ENCODE results near the gene TNFRSF13B.

TNFRSF13B gene

DNA sequence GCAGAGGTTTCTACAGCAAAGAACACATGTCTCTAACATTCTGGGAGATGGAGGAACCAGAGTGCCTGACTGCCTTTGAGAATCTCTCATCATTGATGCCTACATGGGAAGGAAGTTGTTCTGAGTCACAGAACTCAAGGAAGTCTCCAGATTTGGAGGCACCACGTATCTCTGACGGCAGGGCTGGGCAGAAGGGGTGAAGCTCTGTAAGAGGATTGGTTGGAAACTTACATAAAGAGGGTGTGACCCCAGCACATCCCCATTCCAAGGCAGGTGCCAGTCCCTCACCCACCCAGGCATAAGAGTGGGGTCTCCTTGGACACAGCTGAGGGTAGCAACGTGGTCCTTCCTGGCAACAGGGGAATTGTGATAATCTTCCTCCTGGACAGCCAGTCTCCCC, 17.4 kb downstream of the TNFRSF13B start:
- DNase-seq (ENCODE audit: low read depth) = no peak

DNA sequence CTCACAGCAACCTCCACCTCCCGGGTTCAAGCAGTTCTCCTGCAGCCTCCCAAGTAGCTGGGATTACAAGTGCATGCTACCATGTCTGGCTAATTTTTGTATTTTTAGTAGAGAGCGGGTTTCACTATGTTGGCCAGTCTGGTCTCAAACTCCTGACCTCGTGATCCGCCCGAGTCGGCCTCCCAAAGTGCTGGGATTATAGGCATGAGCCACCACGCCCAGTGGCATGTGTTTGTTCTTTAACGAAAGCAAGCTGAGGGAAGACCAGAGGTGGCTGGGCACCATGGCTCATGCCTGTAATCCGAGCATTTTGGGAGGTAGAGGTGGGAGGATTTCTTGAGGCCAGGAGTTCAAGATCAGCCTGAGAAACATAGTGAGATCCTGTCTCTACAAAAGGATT, 18.1 kb downstream of the TNFRSF13B start:
- no peak for DNase-seq (ENCODE audit: low read depth)

DNA sequence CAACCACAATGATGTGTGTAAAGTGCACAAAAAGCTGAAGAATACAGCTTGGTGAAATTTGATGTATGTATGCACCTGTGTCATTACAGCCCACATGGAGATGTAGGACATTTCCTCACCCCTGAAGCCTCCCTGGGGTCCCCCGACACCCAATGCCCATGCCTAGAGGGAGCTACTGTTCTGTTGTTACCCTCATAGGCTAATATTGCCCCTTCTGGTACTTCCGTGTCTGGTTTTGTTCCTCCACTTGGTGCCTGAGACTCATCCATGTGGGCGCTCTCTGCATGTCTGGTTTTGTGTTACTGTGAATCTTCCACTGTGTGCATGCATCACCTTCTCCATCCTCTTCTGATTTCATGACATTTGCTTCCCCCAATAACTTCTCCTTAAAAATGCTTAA, 18.6 kb downstream of the TNFRSF13B start:
- DNase-seq (ENCODE audit: low read depth) = no peak

DNA sequence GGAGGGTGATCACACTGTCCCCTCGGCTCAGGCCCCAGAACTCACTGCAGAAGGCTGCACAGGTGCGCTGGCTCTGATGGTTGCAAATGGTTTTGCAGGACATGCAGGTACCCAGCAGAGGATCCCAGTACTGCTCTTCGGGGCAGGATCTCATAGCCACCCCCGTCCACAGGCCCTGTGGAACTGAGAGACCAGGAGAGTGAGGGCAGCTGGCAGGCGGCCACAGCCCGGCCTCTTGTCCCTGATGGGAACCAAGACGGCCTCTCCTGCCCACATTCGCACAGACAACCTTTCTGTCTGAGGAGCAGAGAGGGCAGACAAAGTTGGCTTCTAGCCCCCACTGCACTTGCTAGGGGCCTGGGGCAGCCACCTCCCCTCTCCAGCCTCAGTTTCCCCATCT, 19.5 kb downstream of the TNFRSF13B start:
- no peak for DNase-seq (ENCODE audit: low read depth)

DNA sequence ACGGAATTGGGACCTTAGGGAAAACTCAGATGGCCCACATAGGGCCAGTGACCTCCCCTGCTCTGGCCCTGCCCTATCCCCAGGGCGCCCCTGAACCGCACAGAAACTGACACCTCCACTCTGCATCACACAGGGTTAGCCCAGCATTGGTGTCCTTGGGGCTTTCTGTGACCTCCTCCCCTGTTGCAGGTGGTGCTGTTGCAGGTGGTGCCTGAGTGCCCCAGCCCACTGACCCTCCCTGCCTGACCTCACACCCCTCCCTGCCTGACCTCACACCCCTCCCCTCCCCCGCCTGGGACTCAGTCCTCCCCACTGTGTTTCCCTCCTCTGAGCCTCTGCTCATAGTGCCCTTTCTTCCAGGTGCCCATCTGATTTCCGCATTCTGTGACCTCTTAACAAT, 21.4 kb downstream of the TNFRSF13B start:
- no peak for DNase-seq (ENCODE audit: low read depth)

DNA sequence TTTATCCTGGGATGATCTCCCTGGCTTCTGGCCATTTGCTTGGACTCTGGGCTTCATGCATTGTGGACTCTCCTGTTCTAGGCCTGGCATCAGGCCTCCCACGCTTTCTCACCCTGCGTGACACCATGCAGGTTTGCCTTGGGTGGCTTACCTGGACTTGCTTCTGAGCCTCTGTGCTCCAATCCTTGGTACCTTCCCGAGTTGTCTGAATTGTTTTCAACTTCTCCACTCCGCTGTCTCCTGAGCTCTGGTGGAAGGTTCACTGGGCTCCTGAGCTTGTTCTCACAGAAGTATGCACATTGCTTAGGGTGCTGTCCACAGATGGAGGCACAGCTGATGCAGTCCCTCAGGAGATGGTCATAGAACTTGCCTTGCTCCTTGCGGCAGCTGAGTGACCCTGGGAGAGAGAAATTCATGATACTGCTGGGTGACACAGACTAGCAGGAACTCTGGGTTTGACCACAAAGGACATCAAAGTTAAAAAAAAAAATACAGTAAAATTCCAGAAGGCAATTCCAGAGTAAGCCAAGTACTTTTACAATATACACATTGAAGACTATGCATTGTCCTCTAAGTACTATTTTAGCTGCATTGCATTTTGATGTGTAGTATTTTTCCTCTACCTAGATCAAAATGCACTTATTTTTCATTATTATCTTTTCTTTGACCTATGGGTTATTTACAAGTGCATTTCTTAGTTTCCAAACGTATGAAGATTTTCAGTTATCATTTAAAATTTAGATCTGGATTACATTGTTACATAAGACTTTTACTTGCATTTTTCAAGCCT, 23.1 kb downstream of the TNFRSF13B start:
- DNase-seq (ENCODE audit: low read depth) = no peak

DNA sequence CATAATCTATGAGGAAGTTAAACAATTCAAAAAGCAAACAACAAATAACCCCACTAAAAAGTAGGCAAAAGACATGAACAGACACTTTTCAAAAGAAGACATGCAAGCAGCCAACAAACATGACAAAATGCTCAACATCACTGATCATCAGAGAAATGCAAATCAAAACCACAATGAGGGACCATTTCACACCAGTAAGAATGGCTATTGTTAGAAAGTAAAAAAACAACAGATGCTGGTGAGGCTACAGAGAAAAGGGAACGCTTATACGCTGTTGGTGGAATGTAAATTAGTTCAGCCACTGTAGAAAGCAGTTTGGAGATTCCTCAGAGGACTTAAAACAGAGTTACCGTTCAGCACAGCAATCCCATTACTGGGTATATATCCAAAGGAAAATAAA, 24.4 kb downstream of the TNFRSF13B start:
- no peak for DNase-seq (ENCODE audit: low read depth)

DNA sequence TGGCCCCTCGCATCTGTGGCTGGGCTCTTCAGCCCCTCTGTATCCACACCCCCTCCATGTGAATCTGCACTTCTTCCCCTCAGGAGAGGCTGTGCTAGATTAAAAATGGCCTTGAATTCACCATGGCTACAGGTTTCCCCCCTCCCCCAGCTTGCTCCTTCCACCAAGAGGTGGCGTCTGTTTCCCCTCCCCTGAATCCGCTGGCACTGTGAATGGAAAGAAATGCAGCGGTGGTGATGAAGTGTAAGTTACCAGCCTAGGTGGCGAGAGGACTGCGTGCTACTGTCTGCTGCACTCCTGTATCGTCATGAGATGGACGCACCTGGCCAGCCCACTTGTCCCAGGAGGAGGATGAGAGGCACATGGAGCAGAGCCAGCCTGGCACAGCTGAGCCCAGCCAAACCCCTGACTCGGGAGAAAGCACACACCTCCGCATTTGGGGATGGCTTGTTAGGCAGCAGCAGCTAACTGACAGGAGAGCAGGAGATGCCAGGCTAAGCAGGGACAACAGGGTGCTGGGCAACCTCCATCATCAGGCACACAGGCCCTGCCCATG, 26.2 kb downstream of the TNFRSF13B start:
- peak; percentile 7 for DNase-seq (ENCODE audit: low read depth)

DNA sequence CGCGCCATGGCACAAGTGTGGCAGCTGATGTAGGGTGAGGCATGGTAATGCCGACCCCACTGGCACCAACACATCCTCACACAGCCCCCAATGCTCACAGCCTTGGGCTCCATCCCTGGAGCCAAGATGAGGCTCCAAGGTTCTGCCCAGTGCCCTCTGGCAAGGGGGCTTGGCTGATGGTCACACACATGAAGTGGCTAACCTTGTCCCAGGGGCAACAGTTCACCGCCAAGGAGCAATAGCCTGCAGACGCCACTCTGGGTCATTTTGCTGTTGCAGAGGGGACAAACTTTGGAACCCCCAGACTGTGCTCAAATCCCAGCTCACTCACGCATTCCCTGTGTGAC, 26.8 kb downstream of the TNFRSF13B start:
- DNase-seq (ENCODE audit: low read depth) = no peak

DNA sequence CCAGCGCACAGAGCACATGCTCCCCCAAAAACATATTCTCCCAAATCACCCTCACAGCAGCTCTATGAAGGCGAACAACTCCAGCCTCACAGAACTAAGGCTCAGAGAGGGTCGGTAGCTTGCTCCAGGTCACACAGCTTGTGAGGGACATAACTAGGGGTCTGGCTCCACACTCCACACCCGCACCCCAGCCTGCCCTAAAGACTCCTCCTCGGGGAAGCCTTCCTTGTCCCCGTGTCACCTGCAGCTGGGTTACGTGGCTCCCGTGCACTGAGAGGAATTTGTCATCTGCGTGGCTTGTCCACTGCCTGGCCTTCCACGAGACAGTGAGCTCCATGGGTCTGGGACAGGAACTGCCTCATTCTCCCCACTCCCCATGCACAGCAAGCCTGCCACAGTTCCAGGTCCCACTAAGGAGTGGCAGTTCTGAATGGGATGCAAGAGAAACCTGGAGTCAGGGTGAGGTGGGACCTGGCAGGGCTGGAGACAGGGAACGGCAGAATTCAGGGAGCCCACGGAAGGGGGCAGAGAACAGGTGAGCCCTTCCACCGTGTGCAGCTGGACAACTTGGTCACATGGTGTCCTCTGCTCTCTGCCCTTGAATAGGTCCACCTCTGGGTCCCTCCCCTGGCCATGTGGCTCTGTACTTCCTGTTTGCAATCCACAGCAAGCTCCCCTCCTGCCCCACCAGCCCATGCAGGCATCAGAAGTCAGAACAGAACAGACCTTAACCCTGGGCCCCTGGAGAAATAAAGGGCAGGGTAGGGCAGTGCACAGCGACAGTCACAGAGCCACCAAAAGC, 27.4 kb downstream of the TNFRSF13B start:
- DNase-seq (ENCODE audit: low read depth) = no peak

DNA sequence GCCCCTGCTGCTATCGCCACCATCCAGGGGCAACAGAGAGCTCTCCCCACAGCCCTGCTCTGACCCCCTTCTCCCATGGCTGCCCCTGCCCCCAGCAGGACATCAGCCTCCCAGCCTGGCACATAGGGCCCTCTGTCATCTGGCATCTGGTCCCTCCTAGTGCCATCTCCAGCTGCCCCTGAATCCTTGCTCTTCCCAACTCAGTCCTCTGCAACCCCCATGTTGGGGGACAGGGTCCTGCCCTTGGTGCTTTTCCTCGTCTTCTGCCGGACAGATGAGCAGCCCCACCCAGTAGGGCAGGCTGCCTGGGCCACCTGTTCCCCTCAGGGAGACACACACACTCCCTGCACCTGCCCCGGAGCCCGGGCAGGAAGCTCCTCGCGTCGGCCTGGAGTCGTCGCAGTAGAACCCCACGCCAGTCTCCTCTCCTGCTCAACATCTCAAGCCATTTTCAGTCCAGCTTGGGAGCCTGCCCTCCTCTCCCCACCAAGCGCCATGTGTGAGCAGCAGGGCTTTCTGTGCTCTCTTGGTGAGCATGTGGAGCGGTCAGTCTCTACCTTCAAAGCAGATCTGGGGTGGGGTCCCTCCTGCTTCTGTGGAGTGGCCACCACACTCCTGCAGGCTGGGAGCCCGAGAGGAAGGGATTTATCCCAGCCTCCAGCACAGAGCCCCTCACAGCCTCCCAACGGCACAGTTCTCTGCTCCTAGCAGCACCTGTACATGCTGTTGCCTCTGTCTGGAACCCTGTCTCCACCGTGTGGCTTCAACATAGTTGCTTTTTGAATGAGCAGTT, 28.2 kb downstream of the TNFRSF13B start:
- no peak for DNase-seq (ENCODE audit: low read depth)

DNA sequence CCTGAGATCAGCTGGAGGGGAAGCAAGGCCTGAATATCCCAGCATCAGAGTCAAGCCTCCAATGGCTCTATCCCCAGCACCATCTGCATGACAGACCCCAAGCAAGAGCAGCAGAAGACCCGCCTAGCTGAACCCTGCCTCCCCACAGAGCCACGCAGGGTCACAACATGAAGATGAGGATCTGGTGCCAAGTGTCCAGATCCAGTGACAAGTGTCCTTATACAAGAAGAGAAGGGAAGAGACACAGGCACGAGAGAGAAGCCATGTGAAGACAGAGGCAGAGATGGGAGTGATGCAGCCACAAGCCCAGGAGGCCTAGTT, 28.9 kb downstream of the TNFRSF13B start:
- DNase-seq (ENCODE audit: low read depth) = no peak

DNA sequence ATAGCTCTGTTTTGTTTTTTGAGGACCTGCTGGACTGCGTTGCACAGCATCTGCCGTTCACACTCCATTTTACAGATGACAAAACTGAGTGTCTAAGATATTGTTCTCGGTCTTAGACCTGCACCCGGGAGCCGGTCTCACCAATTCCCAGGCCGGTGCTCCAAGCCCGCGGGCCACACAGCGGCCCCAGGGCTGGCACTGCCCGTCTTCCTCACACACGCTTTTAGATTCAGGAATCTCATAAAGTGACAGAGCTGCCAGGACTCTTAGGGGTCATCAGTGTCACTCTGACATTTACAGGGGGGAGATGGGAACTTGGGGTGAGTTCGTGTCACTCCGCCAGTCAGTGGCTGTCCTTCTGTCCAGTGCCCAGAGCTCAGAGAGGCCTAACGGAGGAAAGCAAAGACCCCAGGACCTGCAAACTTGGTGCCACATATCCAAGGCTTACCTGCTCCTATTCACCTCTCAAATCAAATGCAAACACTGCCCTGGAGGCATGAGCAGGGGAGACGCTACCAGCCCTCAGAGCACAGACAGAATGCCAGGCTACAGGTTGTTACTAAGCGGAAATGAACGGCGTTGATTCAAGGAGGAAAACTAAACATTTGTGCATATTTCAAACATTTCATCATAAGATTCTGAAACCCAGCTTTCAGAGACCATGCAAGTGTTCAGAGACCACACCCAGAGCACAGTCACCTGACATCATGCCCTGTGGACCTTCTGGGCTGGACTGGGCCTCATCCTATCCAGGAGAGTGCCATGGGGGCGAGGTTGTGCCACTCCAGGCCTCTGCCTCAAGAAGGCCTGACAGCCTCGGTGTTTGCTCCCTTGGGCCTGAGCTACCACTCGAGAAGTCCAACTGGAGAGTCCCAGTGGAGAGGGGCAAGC, 29.5 kb downstream of the TNFRSF13B start:
- DNase-seq (ENCODE audit: low read depth) = no peak

DNA sequence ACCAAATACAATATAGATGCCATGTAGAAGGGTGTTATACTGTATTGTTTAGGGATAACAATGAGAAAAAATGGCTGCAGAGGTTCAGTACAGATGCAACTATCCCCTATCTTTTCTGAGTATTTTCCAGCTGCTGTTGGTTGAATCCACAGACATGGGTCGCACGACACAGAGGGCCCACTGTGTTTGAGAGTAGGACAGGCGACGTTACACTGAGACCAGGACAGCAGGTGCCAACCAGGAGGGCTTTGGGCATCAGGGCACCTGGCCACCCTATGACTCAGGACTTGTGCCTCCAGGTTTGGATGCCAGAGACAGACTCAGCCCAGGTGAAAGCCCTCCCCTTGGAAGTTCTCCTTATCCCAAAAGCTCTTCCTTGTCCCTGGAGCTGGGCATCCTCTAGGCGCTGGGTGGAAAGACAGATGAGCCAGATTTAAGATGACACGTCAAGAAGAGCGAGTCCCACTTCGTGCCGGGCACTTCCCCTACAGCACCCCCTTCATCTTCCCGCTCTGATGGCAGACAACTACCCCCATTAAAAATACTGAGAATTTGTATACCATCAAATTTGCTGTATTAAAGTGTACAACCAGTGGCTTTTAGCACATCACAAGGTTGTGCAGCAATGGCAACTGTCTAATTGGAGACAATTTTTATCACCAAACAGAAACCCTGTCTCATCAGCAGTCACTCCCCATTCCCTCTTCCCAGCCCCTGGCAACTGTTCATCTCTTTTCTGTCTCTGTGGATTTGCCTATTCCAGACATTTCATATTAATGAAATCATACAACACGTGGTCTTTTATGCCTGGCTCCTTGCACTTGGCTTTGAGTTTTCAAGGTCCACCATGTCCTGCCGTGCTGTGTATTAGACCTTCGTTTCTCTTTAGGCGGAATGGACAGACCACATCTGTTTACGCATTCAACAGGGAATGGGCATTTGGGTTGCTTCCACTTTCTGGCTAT, 30.6 kb downstream of the TNFRSF13B start:
- DNase-seq (ENCODE audit: low read depth) = no peak

DNA sequence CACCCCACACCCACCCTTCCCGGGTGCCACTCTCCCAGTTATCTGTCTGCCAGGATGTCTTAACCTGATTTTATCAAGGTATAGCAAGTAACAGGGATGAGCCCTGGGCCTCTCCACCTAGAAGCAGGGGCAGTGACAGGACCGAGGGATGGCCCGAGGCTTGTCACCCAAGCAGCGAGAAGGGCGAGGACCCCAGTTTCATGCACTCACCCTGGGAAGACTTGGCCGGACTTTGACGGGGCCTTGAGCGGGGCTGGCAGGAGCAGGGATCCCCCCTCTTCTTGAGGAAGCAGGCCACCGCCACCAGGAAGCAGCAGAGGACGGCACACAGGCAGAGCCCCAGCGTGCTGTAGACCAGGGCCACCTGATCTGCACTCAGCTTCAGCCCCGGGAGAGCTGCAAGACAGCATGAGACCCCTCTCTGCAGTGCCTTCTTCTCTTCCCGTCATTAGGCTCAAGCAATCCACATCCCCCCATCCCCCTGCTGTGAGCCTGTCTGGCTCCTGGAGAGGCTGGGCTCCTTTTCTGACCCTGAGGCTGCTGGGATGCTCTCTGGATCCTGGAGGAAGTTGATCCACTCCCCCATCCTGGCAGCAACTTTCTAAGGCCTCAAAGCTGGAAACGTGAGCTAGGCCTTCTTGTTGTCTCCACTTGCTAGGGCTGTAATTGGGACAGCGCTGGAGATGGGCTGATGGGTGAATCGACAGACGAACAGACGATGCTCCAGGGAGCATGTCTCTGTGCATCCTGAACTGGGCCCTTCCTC, 31.6 kb downstream of the TNFRSF13B start:
- DNase-seq (ENCODE audit: low read depth) = no peak

DNA sequence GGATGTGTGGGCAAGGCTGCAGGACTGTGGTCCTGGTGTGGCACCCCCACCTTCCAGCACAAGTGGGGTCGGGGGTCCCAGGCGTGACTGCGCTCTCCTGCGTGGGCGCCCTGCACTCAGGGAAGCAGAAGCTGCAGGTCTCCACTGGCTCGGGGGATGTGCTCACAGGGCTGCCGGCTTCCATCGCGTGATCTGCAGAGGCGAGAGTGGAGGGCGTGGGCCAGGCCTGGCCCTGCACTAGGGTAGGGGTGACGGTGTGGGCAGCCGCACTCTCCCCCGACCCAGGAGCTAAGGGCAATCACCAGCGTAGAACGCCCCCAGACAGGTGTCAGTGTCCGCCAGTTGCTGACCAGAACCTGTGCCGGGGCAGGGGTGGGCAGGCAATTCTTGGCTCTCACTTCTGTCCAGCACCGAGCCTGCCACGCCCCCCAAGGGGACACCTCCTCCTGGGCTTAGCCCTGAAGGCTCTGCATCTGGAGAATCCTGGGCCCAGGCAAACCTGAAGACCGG, 32.3 kb downstream of the TNFRSF13B start:
- no peak for DNase-seq (ENCODE audit: low read depth)

DNA sequence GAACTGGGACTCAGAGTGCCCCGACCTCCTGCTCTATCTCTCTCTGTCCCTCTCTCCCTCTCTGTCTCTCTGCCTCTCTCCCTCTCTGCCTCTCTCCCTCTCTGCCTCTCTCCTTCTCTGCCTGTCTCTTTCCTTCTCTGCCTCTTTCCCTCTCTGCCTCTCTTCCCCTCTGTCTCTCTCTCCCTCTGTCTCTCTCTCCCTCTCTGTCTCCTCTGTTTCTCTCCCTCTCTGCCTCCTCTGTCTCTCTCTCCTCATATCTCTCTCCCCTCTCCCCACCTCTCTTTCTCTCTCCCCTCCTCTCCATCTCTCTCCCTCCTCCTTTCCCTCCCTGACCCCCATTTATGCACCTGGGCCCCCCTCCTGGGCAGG, 32.7 kb downstream of the TNFRSF13B start:
- DNase-seq (ENCODE audit: low read depth) = no peak

DNA sequence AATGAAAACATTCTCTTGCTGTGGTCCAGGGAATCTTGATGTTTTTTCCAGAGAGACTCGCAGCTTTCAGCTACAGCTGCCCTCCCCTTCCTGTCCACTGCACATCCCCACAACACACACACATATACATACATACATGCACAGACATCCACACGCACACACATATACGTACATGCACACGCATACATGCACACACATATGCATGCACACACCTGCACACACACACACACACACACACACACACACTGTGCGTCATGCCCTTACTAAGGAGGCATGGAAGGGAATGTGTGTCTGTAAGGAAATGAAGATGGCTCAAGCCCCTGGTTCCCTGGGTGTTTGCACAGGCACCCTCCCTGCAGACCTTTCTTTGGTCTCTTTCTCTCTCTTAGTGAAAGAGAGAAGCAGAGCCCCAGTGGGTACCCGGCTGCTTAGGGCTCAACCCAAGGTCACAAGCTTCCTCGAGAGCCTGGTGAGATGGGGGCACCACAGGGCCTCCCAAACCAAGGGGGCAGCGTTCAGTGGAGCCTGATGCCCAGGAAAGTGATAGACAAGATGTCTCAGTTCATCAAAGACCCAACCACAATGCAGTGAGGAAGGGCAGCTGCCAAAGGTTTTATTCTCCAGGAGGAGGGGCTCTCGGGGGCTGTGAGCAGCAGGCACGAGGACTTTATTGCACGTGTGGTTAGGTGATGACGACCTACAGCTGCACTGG, 33.3 kb downstream of the TNFRSF13B start:
- no peak for DNase-seq (ENCODE audit: low read depth)

DNA sequence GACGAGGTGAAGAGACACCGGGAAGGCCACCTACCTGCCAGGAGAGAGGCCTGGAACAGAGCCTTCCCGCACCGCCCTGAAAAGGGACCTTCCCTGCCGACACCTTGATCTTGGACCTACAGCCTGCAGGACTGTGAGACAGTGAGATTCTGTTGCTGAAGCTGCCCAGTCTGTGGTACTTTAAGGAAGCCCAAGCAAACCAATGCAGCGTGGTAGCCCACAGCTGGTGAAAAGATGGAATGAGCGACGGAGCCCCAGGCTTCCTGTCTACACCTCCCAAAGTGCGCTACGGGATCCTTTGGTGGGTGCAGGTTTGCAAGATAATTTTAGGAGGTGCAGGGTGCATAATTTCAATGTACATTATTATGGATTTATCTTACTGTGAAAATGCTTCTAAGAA, 33.9 kb downstream of the TNFRSF13B start:
- DNase-seq (ENCODE audit: low read depth) = no peak

All from amniotic epithelial cell (primary cell).